NCI-H2227 treated with DMSO at 0.1 percent for 48 hours (cell line): Measurements from ENCODE around the gene LRRC63.
"Not testable (repeated sequence)": the region's sequence is repeated elsewhere in the genome, so short reads cannot be mapped to it uniquely, and the experiment has no call there.

Experiments used
- DNase-seq: peaks from one replicate; lab custom pipeline; 2025; lab: John Stamatoyannopoulos, UW

Gene LRRC63

DNA sequence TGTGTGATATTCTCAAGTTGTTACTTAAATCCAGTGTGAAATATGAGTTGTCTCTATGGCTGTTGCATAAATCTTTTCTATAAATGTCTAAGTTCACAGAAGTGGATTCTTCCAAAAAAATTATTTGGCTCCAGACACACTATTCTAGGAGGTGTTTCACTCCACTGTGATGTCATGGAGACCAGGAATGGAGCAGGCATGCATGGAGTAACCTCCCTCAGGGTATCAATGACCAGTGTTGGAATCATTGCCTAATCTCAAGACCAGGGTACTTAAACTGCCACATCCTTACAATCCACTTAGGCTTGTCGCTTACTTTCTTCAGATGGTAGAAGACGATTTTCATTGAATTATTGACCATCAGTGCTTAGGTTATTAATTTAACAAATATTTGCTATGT, 55.4 kb downstream of the LRRC63 start:
- no peak for DNase-seq

DNA sequence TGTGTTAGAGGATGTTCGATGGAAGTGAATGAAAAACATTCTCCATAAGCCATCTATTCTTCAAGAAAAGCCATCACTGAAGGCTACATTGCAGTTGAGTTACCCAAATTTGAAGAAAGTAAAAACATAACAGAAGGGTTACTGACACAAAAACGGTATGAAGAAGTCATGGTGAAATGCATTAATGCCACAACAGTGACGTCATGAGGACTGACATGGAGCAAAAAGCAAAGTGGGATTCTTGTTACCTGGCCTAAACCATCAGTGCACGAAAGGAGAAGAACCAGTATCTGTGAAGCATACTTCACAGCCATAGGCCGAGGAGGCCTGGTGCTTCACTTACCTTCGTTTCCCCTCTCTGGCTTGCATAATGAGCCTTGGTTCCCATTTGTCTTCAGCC, 58.7 kb downstream of the LRRC63 start:
- DNase-seq: no peak

DNA sequence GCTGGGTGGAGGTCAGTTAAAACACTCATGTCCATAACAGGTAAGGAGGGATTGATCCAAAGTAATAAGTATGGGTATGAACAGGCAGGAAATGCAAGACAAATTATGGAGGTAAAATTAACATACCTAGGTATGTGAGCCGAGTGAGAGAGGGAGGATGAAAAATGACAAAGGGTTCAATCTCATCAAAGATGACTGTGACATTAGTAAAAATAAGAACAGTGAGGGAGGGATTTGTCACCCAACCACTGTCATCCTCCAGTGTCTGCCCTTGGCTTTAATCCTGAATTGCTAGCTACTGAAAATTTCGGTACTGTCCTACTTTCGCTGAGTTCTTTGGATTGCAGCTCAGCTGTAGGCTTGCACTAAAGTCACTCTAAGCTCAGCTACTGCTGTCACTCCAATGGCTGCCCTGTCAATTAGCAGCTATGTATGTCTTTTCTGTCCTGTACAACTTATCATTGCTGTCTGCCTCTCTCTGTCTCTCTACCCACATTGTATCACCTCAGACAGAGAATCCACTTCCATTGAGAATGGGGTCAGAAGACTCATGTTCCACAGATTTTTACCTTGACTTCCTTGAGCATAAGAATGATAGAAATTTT, 62.5 kb downstream of the LRRC63 start:
- no peak for DNase-seq

DNA sequence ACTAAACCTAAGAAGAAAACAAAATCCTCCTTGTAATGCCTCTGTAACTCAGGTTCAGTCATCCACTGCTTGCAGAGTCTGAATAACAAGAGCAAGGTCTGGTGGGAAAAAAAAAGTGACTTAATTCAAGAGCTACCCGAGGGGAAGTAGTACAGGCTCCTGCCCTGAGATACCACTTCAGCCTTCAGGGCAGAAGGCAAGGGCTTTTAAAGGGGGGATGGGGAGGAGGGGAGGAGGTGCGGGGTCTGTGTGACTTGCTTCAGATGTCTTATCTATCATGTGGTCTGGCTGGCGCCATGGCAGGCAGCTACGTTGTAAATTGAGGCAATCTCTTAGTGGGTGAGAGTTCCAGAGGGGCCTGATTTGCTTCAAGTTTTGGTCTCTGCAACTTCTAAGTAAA, 66.7 kb downstream of the LRRC63 start:
- no peak for DNase-seq

DNA sequence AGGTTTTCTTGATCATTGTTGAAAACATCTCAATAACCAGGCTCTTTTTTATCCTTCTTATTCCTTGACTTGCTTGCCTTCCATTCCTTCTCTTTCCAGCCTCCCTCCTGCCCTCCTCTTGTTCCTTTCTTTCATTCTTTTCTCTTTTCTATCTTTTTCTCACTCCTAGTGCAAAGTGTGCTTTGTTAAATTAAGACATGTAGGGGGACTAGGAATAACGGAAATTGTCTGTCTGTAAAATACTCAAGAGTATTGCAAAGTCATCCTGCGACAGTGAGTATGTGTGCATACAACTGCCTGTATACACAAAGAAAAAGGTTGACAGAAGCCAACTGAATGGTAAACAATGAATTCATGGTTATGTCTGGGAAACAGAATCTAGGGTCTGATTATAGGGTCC, 70.1 kb downstream of the LRRC63 start:
- no peak for DNase-seq

DNA sequence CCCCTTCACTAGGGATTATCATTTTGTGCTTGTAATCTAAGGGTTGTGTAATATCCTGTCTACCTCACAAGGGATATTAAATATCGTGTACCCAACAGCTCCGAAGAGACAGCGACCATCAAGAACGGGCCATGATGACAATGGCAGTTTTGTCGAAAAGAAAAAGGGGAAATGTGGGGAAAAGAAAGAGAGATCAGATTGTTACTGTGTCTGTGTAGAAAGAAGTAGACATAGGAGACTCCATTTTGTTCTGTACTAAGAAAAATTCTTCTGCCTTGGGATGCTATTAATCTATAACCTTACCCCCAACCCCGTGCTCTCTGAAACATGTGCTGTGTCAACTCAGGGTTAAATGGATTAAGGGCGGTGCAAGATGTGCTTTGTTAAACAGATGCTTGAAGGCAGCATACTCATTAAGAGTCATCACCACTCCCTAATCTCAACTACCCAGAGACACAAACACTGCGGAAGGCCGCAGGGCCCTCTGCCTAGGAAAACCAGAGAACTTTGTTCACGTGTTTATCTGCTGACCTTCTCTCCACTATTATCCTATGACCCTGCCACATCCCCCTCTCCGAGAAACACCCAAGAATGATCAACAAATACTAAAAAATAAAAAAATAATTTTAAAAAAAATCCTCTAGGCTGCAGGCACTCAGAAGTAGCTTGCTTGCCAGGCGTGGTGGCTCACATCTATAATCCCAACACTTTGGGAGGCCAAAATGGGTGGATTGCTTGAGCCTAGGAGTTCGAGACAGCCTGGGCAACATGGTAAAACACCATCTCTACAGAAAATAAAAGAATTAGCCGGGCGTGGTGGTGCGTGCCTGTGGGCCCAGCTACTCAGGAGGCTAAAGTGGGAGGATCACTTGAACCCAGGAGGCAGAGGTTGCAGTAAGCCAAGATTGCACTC, 72.4 kb downstream of the LRRC63 start:
- DNase-seq: not testable (repeated sequence)

DNA sequence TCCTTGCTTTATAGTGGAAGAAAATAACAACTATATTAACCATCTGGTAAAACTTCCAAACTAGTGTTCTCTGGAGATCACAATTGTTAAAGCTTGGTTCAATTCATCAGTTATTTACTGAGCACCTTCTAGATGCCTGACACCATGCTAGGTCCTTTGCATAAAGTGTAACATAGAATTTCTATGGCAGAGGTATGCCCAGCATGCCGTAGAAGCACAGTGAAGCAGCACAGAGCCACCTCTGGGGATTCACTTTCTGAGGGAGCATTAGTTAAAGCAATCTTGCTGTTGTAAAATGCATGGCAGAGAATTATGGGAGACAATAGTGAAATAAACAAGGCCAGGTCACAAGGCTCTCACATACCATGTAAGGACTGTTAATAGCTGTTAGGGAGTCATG, 75.2 kb downstream of the LRRC63 start:
- DNase-seq: no peak

DNA sequence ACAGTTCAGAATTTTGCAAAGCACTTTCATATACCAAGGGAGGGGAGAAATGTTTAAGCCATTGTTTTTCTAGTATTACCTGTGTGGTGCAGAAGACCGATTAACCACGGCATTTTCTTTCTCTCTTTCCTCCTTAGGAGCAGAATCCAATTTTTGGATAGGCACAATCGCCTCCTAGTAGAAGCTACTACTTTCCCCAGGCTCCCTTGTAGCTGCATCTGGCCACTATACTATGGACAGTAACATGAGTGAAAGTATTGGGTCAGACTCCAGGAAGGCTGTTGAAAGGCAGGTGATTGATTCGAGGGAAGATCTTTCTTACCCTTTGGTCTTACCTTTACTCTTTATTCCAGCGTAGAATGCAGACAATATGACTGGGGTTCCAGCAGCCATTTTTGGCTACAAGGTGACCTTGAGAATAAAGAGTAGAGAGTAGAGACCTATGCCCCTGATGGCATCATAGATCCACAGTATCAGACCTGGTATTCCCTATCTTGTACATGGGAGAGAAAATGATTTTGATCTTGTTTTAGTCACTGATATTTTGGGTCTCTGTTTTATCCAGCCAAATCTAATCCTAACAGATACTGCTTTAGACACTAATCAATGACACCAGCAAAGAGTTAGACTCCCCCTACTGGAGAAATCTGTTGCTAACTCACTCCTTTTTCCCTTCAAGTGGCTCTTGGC, 77.0 kb downstream of the LRRC63 start:
- DNase-seq: no peak

DNA sequence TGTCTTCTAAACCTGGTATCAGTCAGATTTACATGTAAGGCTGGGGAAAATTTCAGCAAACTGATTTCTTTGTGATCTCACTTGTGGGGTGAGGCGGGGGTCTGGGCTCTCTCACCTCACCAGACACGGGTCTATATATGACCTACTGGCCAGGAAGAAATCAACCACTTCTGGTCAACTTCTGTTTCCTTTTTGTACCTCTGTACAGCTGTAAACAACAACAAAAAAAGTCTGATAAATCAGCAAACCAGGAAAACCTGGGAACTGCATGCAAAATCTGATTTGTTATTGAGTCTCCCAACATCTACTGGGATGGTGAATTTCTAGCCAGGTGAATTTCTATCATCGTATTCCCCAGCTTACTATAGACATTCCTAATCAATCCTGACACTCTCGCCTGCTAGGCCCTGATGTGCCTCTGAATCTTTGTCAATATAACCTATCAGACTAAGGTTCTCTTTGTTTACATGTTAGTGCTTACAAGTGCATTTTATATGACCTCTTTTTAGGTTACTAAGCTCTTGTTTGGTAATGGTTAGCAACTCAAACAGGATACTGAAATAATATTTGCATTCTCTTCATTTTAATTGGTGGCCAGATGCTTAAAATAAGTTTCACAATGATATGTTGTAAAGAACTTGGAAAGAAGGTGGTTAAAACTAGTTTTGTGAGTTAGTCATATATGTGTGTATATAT, 77.7 kb downstream of the LRRC63 start:
- no peak for DNase-seq

DNA sequence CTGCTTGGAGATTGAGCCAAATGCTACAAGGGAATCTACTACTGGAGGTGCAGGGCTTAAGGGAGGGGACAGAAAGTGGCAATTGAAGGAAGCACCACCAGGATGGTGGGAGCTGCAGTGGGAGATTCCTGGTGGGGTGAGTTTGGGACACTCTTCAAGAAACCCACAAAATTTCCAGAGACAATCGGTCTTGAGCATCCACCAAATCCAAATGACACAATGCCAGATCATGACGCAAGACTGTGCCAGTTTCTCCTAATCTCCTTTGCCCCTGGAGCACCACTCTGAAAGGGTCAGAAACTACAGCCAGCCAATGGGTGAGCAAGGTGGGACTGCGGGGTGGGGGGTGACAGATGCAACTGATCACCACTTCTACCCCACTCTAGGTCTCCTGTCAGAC, 78.7 kb downstream of the LRRC63 start:
- DNase-seq: no peak

DNA sequence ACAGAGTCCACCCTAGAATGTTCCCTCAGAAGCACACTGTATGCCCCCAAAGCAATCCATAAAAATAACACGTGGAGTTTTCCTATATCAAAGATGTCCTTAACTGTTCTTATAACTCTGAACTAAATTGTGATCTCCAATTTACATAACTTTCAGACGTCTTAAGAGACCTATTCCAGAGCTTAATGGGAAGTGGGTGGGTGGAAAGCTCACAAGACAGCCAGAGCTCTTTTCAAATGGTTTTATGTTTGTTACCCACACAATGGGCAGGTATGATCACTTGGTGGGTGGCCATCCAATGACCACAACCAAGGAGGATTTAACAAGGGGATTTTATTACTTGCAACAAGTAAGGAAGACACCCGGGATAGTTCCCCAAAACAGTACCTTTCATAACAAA, 81.7 kb downstream of the LRRC63 start:
- no peak for DNase-seq

DNA sequence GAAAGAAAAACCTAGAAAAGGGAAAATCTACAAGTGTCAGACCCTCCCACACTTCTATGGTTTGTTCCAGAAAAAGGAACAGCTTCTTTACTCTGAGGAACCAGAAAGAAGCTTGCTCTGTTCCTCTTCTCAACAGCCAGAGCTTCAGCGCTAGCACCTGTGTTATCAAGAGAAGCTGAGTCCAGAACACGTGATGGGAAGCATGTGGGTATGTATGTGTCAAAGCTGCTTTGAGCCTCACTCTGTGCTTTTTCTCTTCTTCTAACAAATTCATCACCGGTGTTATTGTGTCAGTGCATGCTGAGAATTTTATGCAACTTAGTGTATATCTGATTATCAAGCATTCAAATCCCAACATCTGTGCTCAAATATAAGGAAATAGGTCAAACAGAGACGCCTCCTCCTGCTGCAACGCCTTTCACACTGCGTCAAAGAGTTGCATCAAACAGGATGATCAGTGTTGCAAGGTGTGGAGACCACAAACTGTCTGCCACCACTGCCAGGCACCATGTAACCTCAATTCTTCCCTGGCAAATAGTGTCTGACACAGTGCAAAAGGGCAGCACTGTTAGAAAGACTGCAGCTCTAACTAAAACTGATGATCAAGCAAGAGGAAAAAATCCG, 83.9 kb downstream of the LRRC63 start:
- no peak for DNase-seq

DNA sequence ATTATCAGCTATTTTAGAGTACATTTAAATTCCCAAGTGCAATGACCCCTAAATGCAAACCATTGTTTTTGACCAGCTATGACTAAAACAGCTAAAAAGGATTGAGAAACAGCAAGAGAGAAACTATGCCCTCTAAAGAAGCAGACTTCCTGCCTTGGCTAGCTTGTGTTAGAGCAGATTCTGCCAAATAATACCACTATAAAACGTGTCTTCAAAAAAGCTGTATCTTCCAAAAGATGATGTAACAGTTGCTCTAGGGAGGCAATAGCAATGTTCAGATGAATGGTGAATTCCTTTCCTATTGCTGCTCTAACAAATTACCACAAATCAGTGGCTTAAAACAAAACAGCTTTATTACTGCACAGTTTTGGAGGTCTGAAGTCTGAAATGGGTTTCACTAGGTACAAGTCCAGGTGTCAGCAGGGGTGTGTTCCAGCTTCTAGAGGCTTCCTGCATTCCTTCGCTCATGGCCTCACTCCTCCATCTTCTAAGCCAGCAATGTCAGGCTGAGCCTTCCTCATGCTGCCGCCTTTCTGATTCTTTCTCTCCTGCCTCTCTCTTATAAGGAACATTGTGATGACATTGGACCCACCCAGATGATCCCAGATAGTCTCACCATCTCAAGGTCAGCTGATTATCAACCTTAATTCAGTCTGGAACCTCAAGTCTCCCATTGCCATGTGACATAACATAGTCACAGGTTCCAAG, 84.5 kb downstream of the LRRC63 start:
- no peak for DNase-seq

DNA sequence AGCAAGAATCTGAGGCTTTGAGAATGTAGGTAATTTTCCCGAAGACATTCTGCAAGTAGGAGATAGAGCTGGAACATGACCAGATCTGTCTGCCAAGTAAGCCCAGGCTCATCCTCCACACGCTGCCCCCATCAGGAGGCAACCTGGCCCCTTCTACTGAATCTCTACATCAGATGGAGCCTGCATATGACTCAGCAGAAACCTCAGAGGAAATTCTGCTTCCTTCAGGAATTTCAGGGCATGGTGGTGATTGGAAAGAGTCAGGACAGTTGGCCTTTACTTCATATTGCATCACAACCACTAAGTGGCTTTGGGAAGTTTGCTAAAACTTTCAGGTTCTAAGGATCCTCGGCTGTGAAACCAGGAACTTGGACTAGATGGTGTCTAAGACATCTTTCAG, 85.2 kb downstream of the LRRC63 start:
- DNase-seq: no peak

DNA sequence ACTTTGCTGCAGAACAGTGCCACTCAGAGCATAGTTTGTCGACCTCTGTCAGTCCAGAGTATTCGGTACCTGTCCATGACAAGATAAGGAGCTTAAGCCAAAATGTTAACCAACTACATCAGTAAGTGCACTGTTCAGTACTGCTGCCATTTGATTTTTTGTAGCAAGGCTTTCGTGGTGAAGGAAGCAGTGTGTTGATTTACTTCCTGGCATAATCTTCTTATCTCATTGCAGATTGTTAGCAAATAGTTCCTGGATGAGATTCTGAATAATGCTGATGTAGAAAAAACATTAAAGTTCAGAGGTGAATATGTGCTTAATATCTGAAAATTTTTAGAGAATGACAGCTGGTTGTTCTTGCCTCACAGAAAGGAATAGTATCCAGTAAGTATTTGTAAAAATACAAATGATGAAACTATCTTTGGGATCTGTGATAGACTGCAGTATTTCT, 85.7 kb downstream of the LRRC63 start:
- DNase-seq: no peak

DNA sequence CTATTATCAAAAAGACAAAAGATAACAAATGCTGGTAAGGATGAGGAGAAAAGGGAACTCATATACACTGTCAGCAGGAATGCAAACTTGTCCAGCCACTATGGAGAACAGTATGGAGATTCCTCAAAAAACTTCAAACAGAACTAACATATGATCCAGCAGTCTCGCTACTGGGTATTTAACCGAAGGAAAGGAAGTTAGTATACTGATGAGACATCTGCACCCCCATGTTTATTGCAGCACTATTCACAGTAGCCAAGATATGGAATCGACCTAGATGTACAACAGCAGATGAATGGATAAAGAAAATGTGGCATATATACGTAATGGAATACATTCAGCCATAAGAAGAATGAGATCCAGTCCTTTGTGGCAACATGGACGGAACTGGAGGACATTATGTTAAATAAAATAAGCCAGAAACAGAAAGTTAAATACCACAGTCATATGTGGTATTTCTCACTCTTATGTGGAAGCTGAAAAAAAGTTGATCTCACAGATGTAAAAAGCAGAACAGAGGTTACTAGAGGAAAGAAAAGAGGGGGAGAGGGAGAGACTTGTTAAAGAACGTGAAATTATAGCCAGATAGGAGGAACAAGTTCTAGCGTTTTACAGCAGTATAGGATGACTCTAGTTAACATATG, 92.1 kb downstream of the LRRC63 start:
- DNase-seq: no peak

DNA sequence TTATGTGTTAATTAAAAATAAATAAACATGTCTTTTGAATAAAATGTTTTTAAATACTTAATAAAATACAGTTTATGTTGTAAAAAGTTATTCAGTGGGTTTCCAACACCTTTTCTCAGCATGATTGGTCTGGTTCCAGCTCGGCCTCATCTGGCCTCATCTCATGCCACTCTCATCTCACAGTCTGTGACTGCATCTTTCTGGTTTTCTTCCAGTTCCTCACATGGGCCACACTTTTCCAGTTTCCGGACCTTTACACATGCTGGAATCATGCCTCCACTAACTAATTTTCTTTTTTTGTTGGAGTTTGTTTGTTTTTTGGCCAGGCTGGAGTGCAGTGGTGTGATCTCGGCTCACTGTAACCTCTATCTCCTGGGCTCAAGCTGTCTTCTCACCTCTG, 92.8 kb downstream of the LRRC63 start:
- no peak for DNase-seq

DNA sequence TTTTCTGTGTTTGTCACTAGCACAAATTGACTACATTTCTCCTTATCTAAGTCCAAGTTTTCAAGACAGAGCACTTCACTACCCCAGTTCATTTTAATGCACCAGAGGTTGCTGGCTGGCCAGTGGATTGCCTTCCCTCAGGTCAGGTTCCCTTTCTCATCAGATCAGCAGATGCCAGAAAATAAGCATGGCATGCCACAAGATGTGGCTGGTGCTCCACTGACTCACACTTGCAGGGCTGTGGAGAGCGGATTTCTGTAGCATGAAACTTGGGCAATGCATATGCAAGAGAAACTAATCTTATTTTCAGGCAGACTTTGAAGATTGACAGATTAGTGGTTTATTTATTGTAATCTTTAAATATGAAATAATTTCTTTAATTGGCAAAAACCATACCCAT, 95.8 kb downstream of the LRRC63 start:
- DNase-seq: no peak

DNA sequence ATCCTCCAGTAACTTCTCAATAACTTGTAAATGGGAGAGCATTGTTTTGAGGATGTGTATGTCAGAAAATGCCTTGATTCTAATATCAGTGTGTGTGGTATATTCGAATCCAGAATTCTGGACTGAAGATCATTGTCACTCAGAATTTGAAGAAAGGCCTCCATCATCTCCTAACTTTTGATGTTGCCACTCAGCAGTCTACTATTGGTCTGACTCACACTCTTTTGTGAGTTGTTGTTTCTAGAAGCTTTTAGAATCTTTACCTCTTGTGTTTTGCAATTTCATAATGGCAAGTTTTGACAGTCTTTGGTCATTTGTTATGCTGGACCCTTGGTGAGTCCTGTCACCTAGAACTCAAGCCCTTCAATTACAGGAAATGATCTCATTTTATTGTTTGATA, 98.3 kb downstream of the LRRC63 start:
- DNase-seq: no peak

DNA sequence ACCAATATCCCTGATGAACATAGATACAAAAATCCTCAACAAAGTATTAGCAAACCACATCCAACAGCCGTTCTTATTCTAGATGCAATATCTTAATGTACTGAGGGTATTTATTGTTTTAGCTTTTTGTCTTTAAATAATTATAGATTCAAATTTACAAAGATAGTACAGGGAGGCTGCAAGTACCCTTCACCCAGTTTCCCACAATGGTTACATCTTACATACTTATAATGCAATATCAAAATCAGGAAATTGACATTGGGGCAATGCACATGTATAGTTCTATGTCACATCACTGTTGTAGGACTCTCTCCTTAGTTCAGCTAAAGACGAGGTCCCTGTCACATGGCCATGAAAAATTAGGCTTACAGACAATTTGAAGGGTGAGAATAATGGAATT, 99.5 kb downstream of the LRRC63 start:
- DNase-seq: no peak

DNA sequence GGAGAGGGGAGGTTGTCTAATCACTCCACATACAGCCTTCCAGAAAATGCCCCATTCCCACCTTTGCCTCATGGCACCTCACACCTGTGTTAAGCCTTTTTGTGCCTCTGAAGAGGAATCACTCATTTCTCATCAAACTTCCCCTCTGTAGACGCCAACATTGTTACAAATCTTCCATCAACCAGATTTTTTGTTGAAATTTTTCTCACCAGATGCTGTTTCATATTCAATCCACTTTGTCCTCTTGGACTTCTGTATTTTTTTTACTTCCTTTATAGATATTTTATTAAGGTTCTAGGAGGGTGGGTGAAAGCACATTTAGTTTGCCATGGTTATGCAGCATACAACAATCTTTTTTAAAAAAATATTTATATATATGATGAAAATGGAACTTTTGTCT, 101.3 kb downstream of the LRRC63 start:
- no peak for DNase-seq
